Measurements from ENCODE around the gene TOMM40. TPM values are rescaled to one million over a fixed set of nuclear protein-coding genes. Genes with fewer than 3 reads are reported as not detected.
A peak's percentile ranks its signal among the peaks of the same experiment; 100 is the strongest.

The TOMM40 gene
- total and polyA plus RNA-seq, 9 donors, result 11.1 to 63.9 (median 39.9) TPM

GRCh38 chr19:44894052-44894400, 3.0 kb downstream of the TOMM40 start:
- intact Hi-C loops (cut with DNase I), result no loop called here
- WGBS, 3 donors, result 87 to 94% (median 88%) methylated on average over 6 of the region's 6 CpGs
- TF ChIP-seq, protein P1, sequence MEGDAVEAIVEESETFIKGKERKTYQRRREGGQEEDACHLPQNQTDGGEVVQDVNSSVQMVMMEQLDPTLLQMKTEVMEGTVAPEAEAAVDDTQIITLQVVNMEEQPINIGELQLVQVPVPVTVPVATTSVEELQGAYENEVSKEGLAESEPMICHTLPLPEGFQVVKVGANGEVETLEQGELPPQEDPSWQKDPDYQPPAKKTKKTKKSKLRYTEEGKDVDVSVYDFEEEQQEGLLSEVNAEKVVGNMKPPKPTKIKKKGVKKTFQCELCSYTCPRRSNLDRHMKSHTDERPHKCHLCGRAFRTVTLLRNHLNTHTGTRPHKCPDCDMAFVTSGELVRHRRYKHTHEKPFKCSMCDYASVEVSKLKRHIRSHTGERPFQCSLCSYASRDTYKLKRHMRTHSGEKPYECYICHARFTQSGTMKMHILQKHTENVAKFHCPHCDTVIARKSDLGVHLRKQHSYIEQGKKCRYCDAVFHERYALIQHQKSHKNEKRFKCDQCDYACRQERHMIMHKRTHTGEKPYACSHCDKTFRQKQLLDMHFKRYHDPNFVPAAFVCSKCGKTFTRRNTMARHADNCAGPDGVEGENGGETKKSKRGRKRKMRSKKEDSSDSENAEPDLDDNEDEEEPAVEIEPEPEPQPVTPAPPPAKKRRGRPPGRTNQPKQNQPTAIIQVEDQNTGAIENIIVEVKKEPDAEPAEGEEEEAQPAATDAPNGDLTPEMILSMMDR (IDR thresholded peaks at IDR 0.05), result no peak
- TF ChIP-seq EP300 (IDR thresholded peaks at IDR 0.05) (no peak), POLR2A (IDR thresholded peaks at IDR 0.05) (no peak)

DNA sequence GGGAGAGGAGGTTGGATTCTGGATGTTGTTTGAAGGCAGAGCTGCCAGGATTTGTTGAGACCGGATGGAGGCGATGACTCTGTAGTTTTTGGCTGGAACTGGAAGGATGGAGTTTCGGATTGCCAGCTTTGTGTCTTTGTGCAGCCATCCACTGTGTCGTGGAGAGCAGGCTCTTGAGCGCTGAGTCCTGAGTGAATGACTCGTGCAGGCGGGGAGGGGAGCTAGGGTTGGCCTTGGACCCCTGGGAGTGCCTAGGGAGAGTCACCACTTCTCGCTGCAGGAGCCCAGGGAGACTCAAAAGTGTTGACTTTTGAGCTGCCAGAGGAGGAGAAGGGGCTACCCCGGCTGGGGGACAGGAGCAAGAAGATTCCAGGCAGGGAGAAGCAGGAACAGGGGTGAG, 3.9 kb downstream of the TOMM40 start:
- intact Hi-C loops (cut with DNase I), result no loop called here
- Histone ChIP-seq H3K27me3 (no peaks in the 10 kb centered on the region), H3K4me1 (ENCODE audit: insufficient read depth) (peaks cover 8% of the 10 kb centered on the region), H3K9me3 (no peaks in the 10 kb centered on the region), H3K36me3 (no peaks in the 10 kb centered on the region), H3K27ac (no peak overlapping the region), H3K4me3 (no peak overlapping the region)
- 66 to 73% (median 69%) methylated on average over 9 of the region's 9 CpGs for WGBS, 3 donors
- DNase-seq, result no peak
- TF ChIP-seq, protein P1 (IDR thresholded peaks at IDR 0.05), result no peak
- TF ChIP-seq EP300 (IDR thresholded peaks at IDR 0.05) (no peak), POLR2A (IDR thresholded peaks at IDR 0.05) (no peak)

More at GRCh38 chr19:44894052-44894400, 3.0 kb downstream of the TOMM40 start:
- no peak overlapping the region for H3K4me3 ChIP-seq
- no peaks in the 10 kb centered on the region for H3K9me3 ChIP-seq
- DNase-seq, result no peak
- no peaks in the 10 kb centered on the region for H3K36me3 ChIP-seq
- H3K27ac ChIP-seq, result no peak overlapping the region
- H3K27me3 ChIP-seq, result no peaks in the 10 kb centered on the region
- H3K4me1 ChIP-seq (ENCODE audit: insufficient read depth), result peaks cover 12% of the 10 kb centered on the region

DNA sequence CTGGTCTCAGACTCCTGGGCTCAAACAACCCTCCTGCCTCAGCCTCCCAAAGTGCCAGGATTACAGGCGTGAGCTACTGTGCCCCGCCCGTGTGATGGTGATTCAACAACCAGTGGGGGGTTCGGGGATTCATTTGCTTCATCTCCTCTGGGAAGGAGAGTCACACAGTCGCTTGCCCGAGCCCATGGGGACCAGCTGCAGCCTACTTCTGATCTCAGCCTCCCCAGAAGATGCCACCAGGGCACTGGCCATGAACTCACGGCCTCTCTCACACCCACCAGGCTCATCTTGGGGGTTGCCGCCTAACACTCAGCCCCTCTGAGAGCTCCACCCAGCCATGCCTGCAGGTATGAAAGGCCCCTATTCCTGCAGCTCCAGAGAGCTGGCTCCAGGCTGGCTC, 6.8 kb downstream of the TOMM40 start:
- TF ChIP-seq EP300 (IDR thresholded peaks at IDR 0.05), result no peak
- no peak for TF ChIP-seq POLR2A (IDR thresholded peaks at IDR 0.05)
- TF ChIP-seq, protein P1 (IDR thresholded peaks at IDR 0.05), result no peak
- Histone ChIP-seq H3K27ac (no peak overlapping the region), H3K4me1 (ENCODE audit: insufficient read depth) (no peaks in the 10 kb centered on the region), H3K27me3 (no peaks in the 10 kb centered on the region), H3K4me3 (no peak overlapping the region), H3K36me3 (no peaks in the 10 kb centered on the region), H3K9me3 (no peaks in the 10 kb centered on the region)
- WGBS, 3 donors, result 82 to 84% (median 84%) methylated on average over 6 to 8 of the region's 8 CpGs
- no peak for DNase-seq
- intact Hi-C loops (cut with DNase I), result no loop called here

- Histone ChIP-seq H3K9me3 (no peaks in the 10 kb centered on the region), H3K36me3 (no peaks in the 10 kb centered on the region), H3K27ac (no peak overlapping the region), H3K4me3 (no peak overlapping the region), H3K27me3 (no peaks in the 10 kb centered on the region), H3K4me1 (ENCODE audit: insufficient read depth) (peaks cover 5% of the 10 kb centered on the region)
- intact Hi-C loops (cut with DNase I), result loop anchor here in 3 of 4 donors (5.0 to 10.0 kb wide), 3 partner anchors 52 to 162 kb away; no protein-coding TSS in a partner anchor
- DNase-seq, result peak in 1 of 5 donors; percentile 17
- WGBS, 3 donors, result 86 to 93% (median 90%) methylated on average over 19 of the region's 19 CpGs
- TF ChIP-seq, protein P1 (IDR thresholded peaks at IDR 0.05), result no peak
- TF ChIP-seq POLR2A (IDR thresholded peaks at IDR 0.05) (no peak), EP300 (IDR thresholded peaks at IDR 0.05) (no peak)
These were observed 9.5 kb downstream of the TOMM40 start for GRCh38 chr19:44900328-44901244.
